Suprapubic skin (tissue), 4 donors: ENCODE measurements around the gene ANKRD33. TPM values are rescaled to one million over a fixed set of nuclear protein-coding genes. Genes with fewer than 3 reads are reported as not detected.

Experiments used
- DNase-seq, 2 donors: peaks; one replicate each; pipeline ENCODE4 v3.0.0-alpha.2; 2019; ENCODE audit warnings: low spot score in 2 of 2
- H3K27ac ChIP-seq: fragments of 200-600 bp; sonication (generic); one replicate; pipeline ENCODE4 v1.5.1; 2019
- H3K27me3 ChIP-seq: fragments of 200-600 bp; sonication (generic); one replicate; pipeline ENCODE4 v1.5.1; 2019
- H3K36me3 ChIP-seq: fragments of 200-600 bp; sonication (generic); one replicate; pipeline ENCODE4 v1.5.1; 2019
- H3K4me1 ChIP-seq: fragments of 200-600 bp; sonication (generic); one replicate; pipeline ENCODE4 v1.5.1; 2019
- H3K4me3 ChIP-seq: fragments of 200-600 bp; sonication (generic); one replicate; pipeline ENCODE4 v1.5.1; 2019; ENCODE audit warnings: mild to moderate bottlenecking
- H3K9me3 ChIP-seq: fragments of 200-600 bp; sonication (generic); one replicate; pipeline ENCODE4 v1.5.1; 2019
- EP300 ChIP-seq: sonication (generic); formaldehyde crosslinking; IDR thresholded peaks from one replicate; pipeline ENCODE4 v1.6.1; 2017; ENCODE audit warnings: antibody characterized with exemption
- POLR2A ChIP-seq, 2 donors: fragments of 450-650 bp; IDR thresholded peaks; one replicate each; pipeline ENCODE4 v1.6.1; 2017; ENCODE audit warnings: antibody characterized with exemption in 2 of 2, mild to moderate bottlenecking in 2 of 2, moderate library complexity in 2 of 2
- POLR2AphosphoS5 ChIP-seq, 3 donors: sonication (generic); formaldehyde crosslinking; IDR thresholded peaks; one replicate each; pipeline ENCODE4 v1.6.1; 2017; ENCODE audit warnings: antibody characterized with exemption in 3 of 3
- whole genome bisulfite sequencing: methylation state at CpG from one replicate; pipeline ENCODE4 v1.1.5; 2018; 5-methylcytosine and 5-hydroxymethylcytosine counted together
- total RNA-seq, 4 donors: library from RNA; depleted of rRNA; stranded (reverse); fragments of >200 nt; gene quantifications; one replicate each; pipeline ENCODE4 v1.1.0, GENCODE V29; 2016
- TF ChIP-seq, protein P1 (sequence below), 2 donors: fragments of 200-600 bp in 1 of 2; fragments of 450-650 bp in 1 of 2; sonication (generic) in 1 of 2; IDR thresholded peaks; one replicate each; pipeline ENCODE4 v1.5.1; 2016 to 2019; ENCODE audit warnings: antibody characterized with exemption in 2 of 2, mild to moderate bottlenecking in 1 of 2, moderate library complexity in 1 of 2

Gene ANKRD33
- total RNA-seq, 4 donors from 2014 or later = not detected

DNA sequence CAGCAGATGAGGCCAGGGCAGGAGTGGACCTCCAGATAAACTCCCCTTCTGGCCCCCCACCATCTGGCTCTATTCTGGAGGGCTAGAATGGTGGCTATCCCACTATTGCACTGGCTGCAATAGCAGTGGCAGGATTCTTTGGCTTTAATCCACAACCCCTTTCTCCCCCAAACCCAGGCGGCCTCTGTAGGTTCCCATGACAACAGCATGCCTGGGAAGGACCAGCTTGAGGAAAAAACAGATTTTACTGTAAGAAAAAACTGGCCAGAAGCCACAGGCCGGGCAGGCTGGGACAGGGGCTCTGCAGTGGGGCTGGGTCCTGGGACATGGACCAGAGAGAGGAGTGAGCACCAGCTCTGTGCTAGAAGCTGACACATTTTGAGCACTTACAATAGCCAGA is 50.0 kb downstream of the ANKRD33 start:
- no peaks in the 10 kb centered on the region for H3K27me3 ChIP-seq
- H3K9me3 ChIP-seq = no peaks in the 10 kb centered on the region
- H3K27ac ChIP-seq = peak overlapping the region; percentile 56
- WGBS = 26% methylated on average over 2 of the region's 2 CpGs
- TF ChIP-seq POLR2A (IDR thresholded peaks at IDR 0.05) = no peak
- TF ChIP-seq, protein P1, sequence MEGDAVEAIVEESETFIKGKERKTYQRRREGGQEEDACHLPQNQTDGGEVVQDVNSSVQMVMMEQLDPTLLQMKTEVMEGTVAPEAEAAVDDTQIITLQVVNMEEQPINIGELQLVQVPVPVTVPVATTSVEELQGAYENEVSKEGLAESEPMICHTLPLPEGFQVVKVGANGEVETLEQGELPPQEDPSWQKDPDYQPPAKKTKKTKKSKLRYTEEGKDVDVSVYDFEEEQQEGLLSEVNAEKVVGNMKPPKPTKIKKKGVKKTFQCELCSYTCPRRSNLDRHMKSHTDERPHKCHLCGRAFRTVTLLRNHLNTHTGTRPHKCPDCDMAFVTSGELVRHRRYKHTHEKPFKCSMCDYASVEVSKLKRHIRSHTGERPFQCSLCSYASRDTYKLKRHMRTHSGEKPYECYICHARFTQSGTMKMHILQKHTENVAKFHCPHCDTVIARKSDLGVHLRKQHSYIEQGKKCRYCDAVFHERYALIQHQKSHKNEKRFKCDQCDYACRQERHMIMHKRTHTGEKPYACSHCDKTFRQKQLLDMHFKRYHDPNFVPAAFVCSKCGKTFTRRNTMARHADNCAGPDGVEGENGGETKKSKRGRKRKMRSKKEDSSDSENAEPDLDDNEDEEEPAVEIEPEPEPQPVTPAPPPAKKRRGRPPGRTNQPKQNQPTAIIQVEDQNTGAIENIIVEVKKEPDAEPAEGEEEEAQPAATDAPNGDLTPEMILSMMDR (IDR thresholded peaks at IDR 0.05) = no peak
- TF ChIP-seq POLR2AphosphoS5 (IDR thresholded peaks at IDR 0.05) = no peak
- TF ChIP-seq EP300 = no peak
- peaks cover 43% of the 10 kb centered on the region for H3K4me1 ChIP-seq
- H3K36me3 ChIP-seq = no peaks in the 10 kb centered on the region
- DNase-seq = no peak
- no peak overlapping the region for H3K4me3 ChIP-seq

DNA sequence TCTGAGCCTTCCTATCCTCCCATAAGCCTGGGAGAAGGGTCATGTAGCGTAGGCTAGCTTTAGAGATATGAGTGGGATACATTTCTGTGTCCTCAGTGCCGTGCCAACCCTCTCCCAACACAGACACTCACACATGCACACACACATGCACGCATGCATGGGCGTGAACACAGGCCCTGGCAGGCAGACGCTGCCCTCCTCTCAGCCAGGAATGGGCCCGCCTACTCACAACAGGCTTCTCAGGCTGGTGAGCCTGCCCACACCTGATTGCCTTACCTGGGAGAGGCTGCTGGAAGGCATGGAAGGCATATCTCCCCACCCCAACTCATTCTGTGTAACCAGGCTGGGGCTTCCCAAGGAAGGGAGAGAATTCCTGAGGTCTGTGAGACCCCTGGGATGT is 50.8 kb downstream of the ANKRD33 start:
- no peak overlapping the region for H3K4me3 ChIP-seq
- TF ChIP-seq, protein P1 (IDR thresholded peaks at IDR 0.05) = no peak
- peak in 1 of 3 donors; percentile 39 for TF ChIP-seq POLR2AphosphoS5 (IDR thresholded peaks at IDR 0.05)
- H3K36me3 ChIP-seq = no peaks in the 10 kb centered on the region
- H3K27me3 ChIP-seq = no peaks in the 10 kb centered on the region
- no peak for DNase-seq
- peak overlapping the region; percentile 56 for H3K27ac ChIP-seq
- peaks cover 47% of the 10 kb centered on the region for H3K4me1 ChIP-seq
- 77% methylated on average over 6 of the region's 6 CpGs for WGBS
- H3K9me3 ChIP-seq = no peaks in the 10 kb centered on the region

DNA sequence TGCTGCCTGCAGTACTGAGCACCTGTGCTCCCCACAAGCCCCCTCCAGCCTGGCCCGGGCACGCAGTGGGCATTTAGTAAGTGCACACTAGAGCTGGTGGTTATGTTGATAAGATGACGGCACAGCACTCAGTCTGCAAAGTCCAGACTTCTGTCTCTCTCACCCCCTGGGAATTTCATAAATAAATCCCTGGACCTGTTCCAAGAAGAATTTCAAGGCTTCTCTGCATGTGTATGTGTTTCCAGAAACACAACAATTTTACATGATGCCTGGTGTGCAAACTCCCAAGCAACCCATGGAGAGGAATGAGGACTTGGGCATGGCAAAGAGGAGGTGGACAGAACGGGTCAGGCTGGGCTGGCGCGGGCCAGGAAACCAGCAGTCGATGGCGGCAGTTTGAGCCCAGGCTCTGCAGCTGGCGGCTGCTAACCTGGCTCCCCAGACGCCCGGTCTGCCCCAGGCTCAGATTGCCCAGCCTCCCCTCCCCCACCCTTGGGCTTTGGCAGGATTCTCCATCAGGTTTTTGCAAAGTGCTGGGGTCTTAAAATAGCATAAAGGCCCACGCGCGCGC is 53.2 kb downstream of the ANKRD33 start:
- TF ChIP-seq POLR2A (IDR thresholded peaks at IDR 0.05) (no peak), EP300 (no peak), POLR2AphosphoS5 (IDR thresholded peaks at IDR 0.05) (no peak)
- peak overlapping the region; percentile 22 for H3K4me3 ChIP-seq
- no peaks in the 10 kb centered on the region for H3K27me3 ChIP-seq
- WGBS = 38% methylated on average over 15 of the region's 15 CpGs
- H3K27ac ChIP-seq = peak overlapping the region; percentile 83
- no peaks in the 10 kb centered on the region for H3K9me3 ChIP-seq
- peaks cover 47% of the 10 kb centered on the region for H3K4me1 ChIP-seq
- H3K36me3 ChIP-seq = no peaks in the 10 kb centered on the region
- no peak for DNase-seq

Other genes with a start within 250 kb of the ANKRD33 start
- gene FIGNL2, start 39.4 kb upstream of the ANKRD33 start, total RNA-seq = under 1 TPM; 0.16 to 0.40 (median 0.32) TPM
- 10 to 100 TPM; 31.2 to 43.4 (median 39.0) TPM for gene ACVRL1, start 19.4 kb downstream of the ANKRD33 start, total RNA-seq
- gene ACVR1B, start 63.6 kb downstream of the ANKRD33 start, total RNA-seq = 100 to 1,000 TPM in 1 of 4 donors, 10 to 100 TPM in 3; 40.5 to 103 (median 57.3) TPM
- 10 to 100 TPM; 11.5 to 14.5 (median 12.5) TPM for gene TAMALIN, start 118.8 kb downstream of the ANKRD33 start, total RNA-seq
- 100 to 1,000 TPM; 141 to 775 (median 422) TPM for gene NR4A1, start 163.3 kb downstream of the ANKRD33 start, total RNA-seq
- gene ATG101, start 181.9 kb downstream of the ANKRD33 start, total RNA-seq = 10 to 100 TPM; 39.5 to 76.1 (median 56.5) TPM
- under 1 TPM in 2 of 4 donors, not detected in 2; 0.51 to 0.57 TPM for gene SMIM41, start 191.6 kb downstream of the ANKRD33 start, total RNA-seq